HG03159 (cell line): ENCODE measurements around the gene ARMC8.

Experiments
- ATAC-seq: cut with Tn5 transposase; IDR thresholded peaks from one replicate; pipeline ENCODE4 v1.9.1; 2021; ENCODE audit warnings: mild to moderate bottlenecking, moderate library complexity; ENCODE audit not compliant: unreplicated experiment

Gene ARMC8

DNA sequence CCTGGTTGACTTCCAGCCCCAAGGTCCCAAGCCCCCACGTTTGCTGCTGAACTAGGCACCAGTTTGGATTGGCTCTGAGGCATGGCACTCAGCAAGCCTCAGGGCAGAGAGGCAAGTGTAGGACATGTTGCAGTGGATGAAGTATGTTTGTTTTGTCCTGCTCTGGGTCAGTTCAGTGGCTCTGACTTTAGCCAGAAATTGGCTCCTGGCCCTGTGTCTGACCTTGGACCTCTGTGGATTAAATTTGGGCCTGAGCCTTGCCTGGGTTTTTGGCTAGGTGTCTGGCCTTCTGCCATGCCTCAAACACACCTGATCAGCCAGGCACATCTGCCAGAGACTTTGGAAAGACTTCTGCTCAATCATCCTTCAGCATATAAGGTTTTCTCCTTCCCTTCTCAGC lies 157.7 kb downstream of the ARMC8 start:
- ATAC-seq = no peak
